Stomach (tissue), 4 donors: ENCODE data around the gene RHOJ.

ENCODE experiments used
- CTCF ChIP-seq, 7 experiments: fragments of 450-650 bp in 4 of 7; fragments of 200-600 bp in 3 of 7; sonication (generic) in 3 of 7; IDR thresholded peaks; one replicate each; pipeline ENCODE4 v1.5.1; 2016 to 2019; ENCODE audit warnings: antibody characterized with exemption in 7 of 7, control low read depth in 2 of 7, mild to moderate bottlenecking in 1 of 7
- POLR2A ChIP-seq, 4 donors: fragments of 450-650 bp; IDR thresholded peaks; one replicate each; pipeline ENCODE4 v1.6.1; 2016; ENCODE audit warnings: antibody characterized with exemption in 4 of 4, control low read depth in 2 of 4, mild to moderate bottlenecking in 1 of 4, moderate library complexity in 1 of 4
- POLR2AphosphoS5 ChIP-seq, 3 donors: sonication (generic); formaldehyde crosslinking; IDR thresholded peaks; one replicate each; pipeline ENCODE4 v1.6.1; 2016; ENCODE audit warnings: antibody characterized with exemption in 3 of 3

GRCh38 chr14:63269561-63270225 is 65.5 kb downstream of the RHOJ start:
- TF ChIP-seq POLR2AphosphoS5 (IDR thresholded peaks at IDR 0.05), result no peak
- no peak for TF ChIP-seq POLR2A (IDR thresholded peaks at IDR 0.05)
- TF ChIP-seq CTCF (IDR thresholded peaks at IDR 0.05), result no peak
